OCI-LY7 (cell line): ENCODE data around the gene TMTC2. TPM values are rescaled to one million over a fixed set of nuclear protein-coding genes. Genes with fewer than 3 reads are reported as not detected.

Source experiments
- BruUV-seq: library from RNA; stranded (reverse); fragments of 400-500 nt; replicated peaks from 2 replicates; lab custom pipeline; 2021; lab: Mats Ljungman, UMichigan
- CTCF ChIA-PET: fragments of 300-600 bp; sonication (Branson Sonifier 250); formaldehyde crosslinking; loops from one replicate; lab custom pipeline; 2022; ENCODE audit warnings: antibody characterized with exemption; ENCODE audit not compliant: unreplicated experiment; lab: Charles Lee
- POLR2A ChIA-PET: fragments of 300-600 bp; sonication (Branson Sonifier 250); formaldehyde crosslinking; loops from one replicate; lab custom pipeline; 2022; ENCODE audit warnings: antibody characterized with exemption; lab: Charles Lee
- DNase-seq: peaks from one replicate; pipeline ENCODE4 v3.0.0-alpha.2; 2015; ENCODE audit warnings: low spot score
- H2AFZ ChIP-seq: fragments of 200-600 bp; sonication (generic), shearing (Covaris generic); 2 replicates; pipeline ENCODE4 v1.6.1; 2014; ENCODE audit warnings: mild to moderate bottlenecking, antibody characterized with exemption, low read length, moderate library complexity
- H3K27ac ChIP-seq: fragments of 200-600 bp; sonication (generic); 2 replicates; pipeline ENCODE4 v1.5.1; 2014; ENCODE audit warnings: mixed run types, low read depth, mild to moderate bottlenecking, moderate library complexity, low read length, inconsistent platforms; ENCODE audit not compliant: poor library complexity, severe bottlenecking
- H3K36me3 ChIP-seq: fragments of 200-600 bp; sonication (generic); 2 replicates; pipeline ENCODE4 v1.6.1; 2014; ENCODE audit warnings: mild to moderate bottlenecking, antibody characterized with exemption, low read length, moderate library complexity, mixed read lengths; ENCODE audit not compliant: insufficient read depth
- H3K4me1 ChIP-seq: fragments of 200-600 bp; sonication (generic); 2 replicates; pipeline ENCODE4 v1.5.1; 2014; ENCODE audit warnings: mild to moderate bottlenecking, low read length; ENCODE audit not compliant: insufficient read depth, poor library complexity, severe bottlenecking
- H3K4me2 ChIP-seq: fragments of 200-600 bp; sonication (generic); 2 replicates; pipeline ENCODE4 v1.6.1; 2014; ENCODE audit warnings: mild to moderate bottlenecking, low read length
- H3K4me3 ChIP-seq: fragments of 200-600 bp; sonication (generic); 2 replicates; pipeline ENCODE4 v1.5.1; 2014; ENCODE audit warnings: mild to moderate bottlenecking, low read depth, low read length; ENCODE audit not compliant: poor library complexity, severe bottlenecking
- H3K79me2 ChIP-seq: fragments of 200-600 bp; sonication (generic); 2 replicates; pipeline ENCODE4 v1.6.1; 2016; ENCODE audit warnings: low read depth, mild to moderate bottlenecking, low read length, moderate library complexity, mixed read lengths; ENCODE audit not compliant: insufficient read depth
- H3K9me2 ChIP-seq: fragments of 200-600 bp; sonication (generic); 2 replicates; pipeline ENCODE4 v1.6.1; 2016; ENCODE audit warnings: mild to moderate bottlenecking, low read length, mixed read lengths; ENCODE audit not compliant: insufficient read depth
- H3K9me3 ChIP-seq: fragments of 200-600 bp; sonication (generic); 2 replicates; pipeline ENCODE4 v1.6.1; 2014; ENCODE audit warnings: mild to moderate bottlenecking, mixed run types, low read length, mixed read lengths
- H4K20me1 ChIP-seq: fragments of 200-600 bp; sonication (generic); 2 replicates; pipeline ENCODE4 v1.6.1; 2014; ENCODE audit warnings: mild to moderate bottlenecking, antibody characterized with exemption, low read length, moderate library complexity, mixed read lengths; ENCODE audit not compliant: insufficient read depth
- EZH2phosphoT487 ChIP-seq: fragments of 200-600 bp; sonication (generic); IDR thresholded peaks from 2 replicates; pipeline ENCODE4 v1.6.1; 2018; ENCODE audit warnings: low read depth, borderline replicate concordance, mild to moderate bottlenecking, mixed run types, antibody characterized with exemption, low read length, moderate library complexity, mixed read lengths
- intact Hi-C: fragments of 100-400 bp; cut with micrococcal nuclease; formaldehyde crosslinking; loops from one replicate; pipeline ENCODE4 v1.10.0; 2022; ENCODE audit not compliant: unreplicated experiment
- total RNA-seq, 2 experiments: library from RNA; depleted of rRNA in 1 of 2; stranded (reverse); fragments of >200 nt in 1 of 2; shearing (Covaris generic) in 1 of 2; gene quantifications; 2 replicates each; pipeline ENCODE4 v1.2.3, GENCODE V29; 2014 to 2022
- TF ChIP-seq, protein P1 (sequence below): fragments of 200-600 bp; sonication (generic); conservative IDR thresholded peaks from 2 replicates; pipeline ENCODE4 v1.5.1; 2014; ENCODE audit warnings: mild to moderate bottlenecking, antibody characterized with exemption, low read length, moderate library complexity, mixed read lengths

Gene TMTC2
- total RNA-seq, 2 experiments from 2014 or later = 5.6 to 8.1 TPM

DNA sequence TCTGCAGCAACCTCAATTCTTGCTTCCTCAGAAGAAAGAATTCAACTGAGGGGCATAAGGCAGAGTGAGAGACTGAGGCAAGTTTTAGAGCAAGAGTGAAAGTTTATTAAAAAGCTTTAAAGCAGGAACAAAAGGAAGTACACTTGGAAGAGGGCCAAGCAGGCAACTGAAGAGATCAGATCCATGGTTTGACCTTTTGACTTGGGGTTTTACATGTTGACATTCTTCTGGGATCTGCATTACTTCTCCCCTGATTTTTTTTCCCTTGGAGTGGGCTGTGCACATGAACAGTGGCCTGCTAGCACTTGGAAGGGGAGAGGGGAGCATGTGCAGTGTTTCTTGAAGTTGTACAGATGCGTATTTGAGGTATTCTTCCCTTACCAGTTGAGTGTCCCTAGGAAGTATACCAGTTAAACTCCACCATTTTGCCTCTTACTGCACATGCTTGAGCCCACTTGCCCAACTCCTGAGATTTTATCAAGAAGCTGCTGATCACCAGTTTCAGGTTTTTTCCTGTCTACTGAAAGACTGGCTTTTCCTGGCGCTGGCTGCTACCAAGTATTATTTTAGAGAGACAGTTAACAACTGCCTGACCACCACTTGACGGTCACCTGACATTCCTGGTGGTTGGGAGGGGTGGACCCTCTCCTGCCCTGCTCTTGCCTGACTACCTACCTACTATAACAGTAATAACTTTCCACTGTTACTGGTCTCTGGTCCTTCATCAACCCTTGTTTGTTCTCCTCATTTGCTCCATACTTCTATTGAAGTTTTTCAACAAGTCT, 26.0 kb upstream of the TMTC2 start:
- Histone ChIP-seq H3K4me2 (no peak overlapping the region), H3K27ac (no peak overlapping the region), H3K36me3 (no peaks in the 10 kb centered on the region), H3K4me1 (no peaks in the 10 kb centered on the region), H2AFZ (no peak overlapping the region), H3K9me2 (no peaks in the 10 kb centered on the region), H3K4me3 (no peak overlapping the region), H4K20me1 (no peaks in the 10 kb centered on the region), H3K9me3 (no peaks in the 10 kb centered on the region), H3K79me2 (no peaks in the 10 kb centered on the region)
- intact Hi-C loops = no loop called here
- DNase-seq = no peak
- BruUV-seq = no TSS peak
- ChIA-PET POLR2A (no interaction called here), CTCF (no interaction called here)
- no peak for TF ChIP-seq EZH2phosphoT487
- TF ChIP-seq, protein P1, sequence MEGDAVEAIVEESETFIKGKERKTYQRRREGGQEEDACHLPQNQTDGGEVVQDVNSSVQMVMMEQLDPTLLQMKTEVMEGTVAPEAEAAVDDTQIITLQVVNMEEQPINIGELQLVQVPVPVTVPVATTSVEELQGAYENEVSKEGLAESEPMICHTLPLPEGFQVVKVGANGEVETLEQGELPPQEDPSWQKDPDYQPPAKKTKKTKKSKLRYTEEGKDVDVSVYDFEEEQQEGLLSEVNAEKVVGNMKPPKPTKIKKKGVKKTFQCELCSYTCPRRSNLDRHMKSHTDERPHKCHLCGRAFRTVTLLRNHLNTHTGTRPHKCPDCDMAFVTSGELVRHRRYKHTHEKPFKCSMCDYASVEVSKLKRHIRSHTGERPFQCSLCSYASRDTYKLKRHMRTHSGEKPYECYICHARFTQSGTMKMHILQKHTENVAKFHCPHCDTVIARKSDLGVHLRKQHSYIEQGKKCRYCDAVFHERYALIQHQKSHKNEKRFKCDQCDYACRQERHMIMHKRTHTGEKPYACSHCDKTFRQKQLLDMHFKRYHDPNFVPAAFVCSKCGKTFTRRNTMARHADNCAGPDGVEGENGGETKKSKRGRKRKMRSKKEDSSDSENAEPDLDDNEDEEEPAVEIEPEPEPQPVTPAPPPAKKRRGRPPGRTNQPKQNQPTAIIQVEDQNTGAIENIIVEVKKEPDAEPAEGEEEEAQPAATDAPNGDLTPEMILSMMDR = no peak

DNA sequence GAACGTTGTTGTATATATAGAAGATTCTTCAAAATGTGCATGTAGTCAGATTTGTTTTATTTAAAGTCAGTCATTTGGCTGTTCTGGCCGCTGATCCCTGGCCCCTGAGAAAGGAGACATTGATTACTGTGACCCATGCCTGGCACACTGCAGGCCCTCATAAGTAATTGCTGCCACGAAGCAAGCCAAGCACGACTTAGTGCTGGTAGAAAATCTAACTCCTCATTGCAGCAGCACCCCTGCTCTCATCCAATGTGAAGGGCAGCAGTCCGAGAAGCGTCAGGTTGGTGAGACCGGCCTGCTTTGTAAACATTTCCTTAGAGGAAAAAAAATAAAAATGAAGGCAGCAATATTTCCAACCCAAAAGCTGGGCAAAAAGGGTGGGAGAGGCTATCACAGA, 22.8 kb upstream of the TMTC2 start:
- TF ChIP-seq, protein P1 = no peak
- no peak for TF ChIP-seq EZH2phosphoT487

More for the DNA sequence above, 22.8 kb upstream of the TMTC2 start:
- Histone ChIP-seq H3K9me3 (no peaks in the 10 kb centered on the region), H3K4me3 (no peak overlapping the region), H2AFZ (no peak overlapping the region), H3K79me2 (no peaks in the 10 kb centered on the region), H3K36me3 (no peaks in the 10 kb centered on the region), H4K20me1 (no peaks in the 10 kb centered on the region), H3K9me2 (no peaks in the 10 kb centered on the region), H3K27ac (no peak overlapping the region), H3K4me2 (no peak overlapping the region), H3K4me1 (no peaks in the 10 kb centered on the region)
- ChIA-PET POLR2A (interaction anchor here (0.5 to 2.4 kb wide), 2 partner anchors 10 to 1330 kb away, joined by 3 to 7 read pairs; no protein-coding TSS in a partner anchor), CTCF (no interaction called here)
- BruUV-seq = no TSS peak
- intact Hi-C loops = no loop called here
- DNase-seq = no peak
